GM18867 (cell line): ENCODE data around the gene ANKFN1.

Experiments used
- ATAC-seq: cut with Tn5 transposase; IDR thresholded peaks from one replicate; pipeline ENCODE4 v1.9.1; 2021; ENCODE audit warnings: mild to moderate bottlenecking, moderate library complexity; ENCODE audit not compliant: unreplicated experiment

ANKFN1 gene

GRCh38 chr17:56142325-56142724, 10.9 kb upstream of the ANKFN1 start:
- no peak for ATAC-seq

GRCh38 chr17:56142781-56143180, 10.5 kb upstream of the ANKFN1 start:
- ATAC-seq = no peak

- no peak for ATAC-seq
Measured at GRCh38 chr17:56144223-56144622, 9.1 kb upstream of the ANKFN1 start.

- ATAC-seq = no peak
Measured at GRCh38 chr17:56146534-56146933, 6.7 kb upstream of the ANKFN1 start.

- no peak for ATAC-seq
Measured at GRCh38 chr17:56148333-56148732, 4.9 kb upstream of the ANKFN1 start.

GRCh38 chr17:56149266-56150036, 3.8 kb upstream of the ANKFN1 start:
- no peak for ATAC-seq

- ATAC-seq = no peak
Measured at GRCh38 chr17:56150649-56151048, 2.6 kb upstream of the ANKFN1 start.

GRCh38 chr17:56157845-56158244, 4.6 kb downstream of the ANKFN1 start:
- ATAC-seq = no peak

- ATAC-seq = no peak
Measured at GRCh38 chr17:56158344-56158743, 5.1 kb downstream of the ANKFN1 start.

GRCh38 chr17:56158915-56159825, 5.9 kb downstream of the ANKFN1 start:
- ATAC-seq = no peak

- ATAC-seq = no peak
Measured at GRCh38 chr17:56159826-56160380, 6.6 kb downstream of the ANKFN1 start.

GRCh38 chr17:56160422-56160821, 7.1 kb downstream of the ANKFN1 start:
- ATAC-seq = no peak

- no peak for ATAC-seq
Measured at GRCh38 chr17:56165072-56165641, 11.9 kb downstream of the ANKFN1 start.

- no peak for ATAC-seq
Measured at GRCh38 chr17:56167491-56167890, 14.2 kb downstream of the ANKFN1 start.

- ATAC-seq = no peak
Measured at GRCh38 chr17:56169621-56170020, 16.3 kb downstream of the ANKFN1 start.

GRCh38 chr17:56171186-56171959, 18.1 kb downstream of the ANKFN1 start:
- ATAC-seq = no peak

GRCh38 chr17:56172517-56172982, 19.3 kb downstream of the ANKFN1 start:
- ATAC-seq = no peak

GRCh38 chr17:56173026-56173425, 19.8 kb downstream of the ANKFN1 start:
- ATAC-seq = no peak

- no peak for ATAC-seq
Measured at GRCh38 chr17:56173958-56174835, 20.9 kb downstream of the ANKFN1 start.
